Measurements from ENCODE around the gene GPRC5B.

The GPRC5B gene

DNA sequence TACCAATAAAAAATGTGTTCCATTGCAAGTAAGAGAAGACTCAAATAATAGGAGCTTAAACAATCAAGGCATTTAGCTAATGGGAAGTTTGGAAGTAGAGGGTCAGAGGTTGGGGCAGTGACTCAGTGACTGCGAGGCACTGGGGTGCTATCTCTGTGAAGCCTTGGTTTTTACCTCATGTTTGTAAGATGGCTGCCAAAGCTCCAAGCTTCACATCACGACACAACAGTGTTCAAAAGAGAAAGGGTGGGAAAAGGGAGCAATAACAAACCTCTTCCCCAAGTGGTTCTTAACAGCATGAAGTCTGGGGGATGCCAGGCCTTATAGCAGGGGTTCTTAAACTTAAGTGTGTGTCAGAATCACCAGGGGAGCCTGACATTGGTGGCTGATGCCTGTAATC lies 26.6 kb upstream of the GPRC5B start:
- Mint-ChIP-seq H3K27me3 (peaks cover 24% of the 10 kb centered on the region), H3K36me3 (ENCODE audit: low read depth) (no peaks in the 10 kb centered on the region), H3K4me3 (no peak overlapping the region), H3K4me1 (ENCODE audit: low read depth) (peaks cover 10% of the 10 kb centered on the region), H3K9me3 (no peaks in the 10 kb centered on the region), H3K27ac (no peak overlapping the region)
- intact Hi-C loops (cut with micrococcal nuclease): no loop called here

DNA sequence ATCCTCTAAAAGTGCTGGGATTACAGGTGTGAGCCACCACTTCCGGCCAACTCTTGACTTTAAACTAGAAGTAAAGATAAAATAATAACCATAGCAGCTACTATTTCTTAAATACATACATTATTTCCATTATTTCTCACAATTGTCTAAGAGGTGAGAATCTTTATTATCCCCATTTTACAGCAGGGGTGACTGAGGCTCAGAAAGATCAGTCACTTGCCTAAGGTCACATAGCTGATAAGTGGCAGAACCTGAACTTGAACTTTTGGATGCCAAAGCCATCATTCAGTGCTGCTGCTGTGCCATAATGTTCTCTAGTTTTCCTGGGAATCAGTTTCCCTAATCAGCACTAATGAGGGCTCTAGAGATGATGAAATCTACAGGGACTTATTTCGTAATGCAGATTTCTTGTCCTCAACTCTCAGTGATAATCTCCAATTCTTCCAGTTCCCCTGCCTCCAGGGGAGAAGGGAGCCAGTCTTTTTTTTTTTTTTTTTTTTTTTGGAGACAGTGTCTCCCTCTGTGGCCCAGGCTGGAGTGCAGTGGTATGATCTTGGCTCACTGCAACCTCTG lies 25.2 kb upstream of the GPRC5B start:
- no peaks in the 10 kb centered on the region for H3K36me3 Mint-ChIP-seq (ENCODE audit: low read depth)
- H3K27me3 Mint-ChIP-seq: peaks cover 24% of the 10 kb centered on the region
- H3K4me3 Mint-ChIP-seq: no peak overlapping the region
- peaks cover 10% of the 10 kb centered on the region for H3K4me1 Mint-ChIP-seq (ENCODE audit: low read depth)
- H3K27ac Mint-ChIP-seq: no peak overlapping the region
- intact Hi-C loops (cut with micrococcal nuclease): loop anchor here (2.0 kb wide), 1 partner anchor 391 kb away; no protein-coding TSS in a partner anchor
- no peaks in the 10 kb centered on the region for H3K9me3 Mint-ChIP-seq

DNA sequence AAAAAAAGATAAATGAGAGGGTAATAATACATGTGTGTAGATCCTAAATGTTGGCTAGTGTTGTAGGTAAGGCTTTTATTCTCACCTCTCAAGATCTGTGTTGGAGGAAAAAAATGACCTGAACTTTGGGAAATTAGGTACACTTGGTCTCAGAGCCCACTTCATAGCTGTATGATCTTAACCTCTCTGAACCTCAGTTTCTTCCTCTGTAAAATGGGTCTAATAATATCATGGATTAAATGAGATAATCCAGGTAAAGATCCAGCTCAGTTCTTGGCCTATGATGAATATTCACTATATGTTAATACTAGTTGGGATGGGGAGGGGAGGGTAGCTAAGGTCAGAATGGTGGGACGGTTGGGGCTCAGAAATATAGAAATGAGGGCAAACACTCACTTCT lies 24.3 kb upstream of the GPRC5B start:
- H3K9me3 Mint-ChIP-seq: no peaks in the 10 kb centered on the region
- H3K4me3 Mint-ChIP-seq: no peak overlapping the region
- H3K27me3 Mint-ChIP-seq: peaks cover 23% of the 10 kb centered on the region
- peaks cover 10% of the 10 kb centered on the region for H3K4me1 Mint-ChIP-seq (ENCODE audit: low read depth)
- intact Hi-C loops (cut with micrococcal nuclease): loop anchor here (2.0 kb wide), 1 partner anchor 392 kb away; no protein-coding TSS in a partner anchor
- no peaks in the 10 kb centered on the region for H3K36me3 Mint-ChIP-seq (ENCODE audit: low read depth)
- no peak overlapping the region for H3K27ac Mint-ChIP-seq

DNA sequence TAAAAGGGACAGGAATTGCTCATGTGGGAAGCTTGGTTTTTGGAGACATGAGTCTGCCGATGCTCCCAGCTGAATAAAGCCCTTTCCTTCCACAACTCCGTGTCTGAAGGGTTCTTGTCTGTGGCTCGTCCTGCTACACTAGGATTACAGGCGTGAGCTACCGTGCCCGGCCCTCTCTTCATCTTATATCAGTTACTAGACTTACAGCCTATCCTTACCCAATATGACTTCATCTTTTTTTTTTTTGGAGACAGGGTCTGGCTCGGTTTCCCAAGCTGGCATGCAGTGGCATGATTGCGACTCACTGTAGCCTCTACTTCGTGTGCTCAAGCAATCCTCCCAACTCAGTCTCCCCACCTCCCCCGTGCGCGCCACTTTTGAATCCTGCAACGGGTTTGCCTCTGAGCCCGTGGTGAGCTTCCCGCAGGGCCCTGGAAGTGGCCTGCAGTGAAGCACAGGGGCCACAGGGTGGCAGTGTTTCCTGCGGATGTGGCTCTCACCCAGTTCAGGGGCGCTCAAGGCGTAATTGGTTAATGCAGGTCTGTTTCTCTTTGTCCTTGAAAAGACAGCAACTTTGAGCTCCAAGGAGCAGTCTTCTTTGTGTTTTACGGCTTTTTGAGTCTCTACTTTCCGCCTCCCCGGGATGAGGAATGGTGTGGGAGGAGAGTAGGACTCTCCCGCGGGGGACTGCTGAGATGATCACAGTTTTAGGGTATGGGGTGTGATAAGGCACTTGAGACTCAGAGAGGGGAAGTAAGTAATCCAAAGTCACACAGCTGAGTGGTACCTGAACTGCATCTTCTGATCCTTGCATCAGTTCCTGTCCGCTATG lies 22.7 kb upstream of the GPRC5B start:
- peaks cover 23% of the 10 kb centered on the region for H3K27me3 Mint-ChIP-seq
- H3K36me3 Mint-ChIP-seq (ENCODE audit: low read depth): no peaks in the 10 kb centered on the region
- no peak overlapping the region for H3K4me3 Mint-ChIP-seq
- no peaks in the 10 kb centered on the region for H3K9me3 Mint-ChIP-seq
- peaks cover 5% of the 10 kb centered on the region for H3K4me1 Mint-ChIP-seq (ENCODE audit: low read depth)
- H3K27ac Mint-ChIP-seq: no peak overlapping the region
- intact Hi-C loops (cut with micrococcal nuclease): loop anchor here (1.0 kb wide), 1 partner anchor 476 kb away; no protein-coding TSS in a partner anchor

DNA sequence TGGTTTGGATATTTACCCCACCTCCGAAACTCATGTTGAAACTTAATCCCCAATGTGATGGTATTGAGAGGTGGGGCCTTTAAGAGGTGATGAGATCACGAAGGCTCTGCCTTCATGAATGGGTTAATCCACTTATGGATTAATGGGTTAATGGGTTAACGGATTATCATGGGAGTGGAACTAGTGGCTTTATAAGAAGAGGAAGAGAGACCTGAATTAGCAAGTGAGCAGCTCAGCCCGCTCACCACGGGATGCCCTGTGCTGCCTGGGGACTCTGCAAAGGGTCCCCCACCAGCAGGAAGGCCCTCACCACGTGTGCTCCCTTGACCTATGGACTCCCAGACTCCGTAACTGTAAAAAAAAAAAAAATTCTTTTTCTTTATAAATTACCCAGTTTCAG lies 16.5 kb upstream of the GPRC5B start:
- H3K27me3 Mint-ChIP-seq: peaks cover 12% of the 10 kb centered on the region
- no peaks in the 10 kb centered on the region for H3K9me3 Mint-ChIP-seq
- no peak overlapping the region for H3K27ac Mint-ChIP-seq
- H3K36me3 Mint-ChIP-seq (ENCODE audit: low read depth): no peaks in the 10 kb centered on the region
- H3K4me1 Mint-ChIP-seq (ENCODE audit: low read depth): peaks cover 5% of the 10 kb centered on the region
- intact Hi-C loops (cut with micrococcal nuclease): no loop called here
- no peak overlapping the region for H3K4me3 Mint-ChIP-seq

DNA sequence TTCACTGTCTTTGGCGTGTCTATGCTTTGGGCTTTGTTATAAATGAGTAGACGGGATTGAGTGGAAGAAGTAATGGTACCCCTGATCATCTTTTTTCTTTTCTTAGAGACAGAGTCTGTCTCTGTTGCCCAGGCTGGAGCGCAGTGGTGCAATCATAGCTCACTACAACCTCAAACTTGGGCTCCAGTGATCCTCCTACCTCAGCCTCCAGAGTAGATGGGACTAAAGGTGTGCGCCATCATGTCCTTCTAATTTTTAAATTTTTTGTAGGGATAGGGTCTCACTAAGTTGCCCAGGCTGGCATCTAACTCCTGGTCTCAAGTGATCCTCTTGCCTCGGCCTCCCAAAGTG lies 14.9 kb upstream of the GPRC5B start:
- H3K4me1 Mint-ChIP-seq (ENCODE audit: low read depth): peaks cover 5% of the 10 kb centered on the region
- H3K4me3 Mint-ChIP-seq: no peak overlapping the region
- no peak overlapping the region for H3K27ac Mint-ChIP-seq
- peaks cover 12% of the 10 kb centered on the region for H3K27me3 Mint-ChIP-seq
- intact Hi-C loops (cut with micrococcal nuclease): no loop called here
- H3K9me3 Mint-ChIP-seq: no peaks in the 10 kb centered on the region
- H3K36me3 Mint-ChIP-seq (ENCODE audit: low read depth): no peaks in the 10 kb centered on the region

DNA sequence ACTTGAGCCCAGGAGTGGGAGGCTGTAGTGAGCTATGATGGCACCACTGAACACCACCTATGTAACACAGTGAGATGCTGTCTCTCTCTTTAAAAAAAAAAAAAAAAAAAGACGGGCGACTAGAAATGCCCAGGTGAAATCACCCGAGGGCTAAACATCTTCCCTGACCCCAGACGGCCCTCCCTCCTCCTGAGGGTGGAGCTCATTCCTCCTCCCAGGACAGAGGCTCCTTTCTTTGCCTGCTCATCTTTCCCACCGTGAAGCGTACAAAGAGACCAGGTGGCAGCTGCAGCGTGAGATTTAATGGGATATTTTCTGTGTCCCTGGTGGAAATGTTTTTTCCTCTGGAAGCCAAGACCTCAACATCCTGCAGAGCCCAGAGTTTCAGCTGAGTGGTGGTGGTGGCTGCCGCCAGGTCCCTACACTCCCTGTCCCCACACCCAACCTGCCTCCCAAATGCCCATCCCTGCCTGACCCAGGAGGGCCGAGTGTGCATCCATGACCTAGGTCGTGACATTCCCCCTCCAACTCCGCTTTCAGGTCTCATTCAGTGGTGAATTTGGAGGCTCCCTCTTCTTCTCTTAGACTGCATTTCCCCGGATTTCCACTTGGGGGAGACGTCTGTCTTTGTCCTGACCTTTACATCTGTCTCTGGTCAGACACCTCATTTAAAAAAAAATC lies 14.4 kb upstream of the GPRC5B start:
- intact Hi-C loops (cut with micrococcal nuclease): no loop called here
- H3K4me3 Mint-ChIP-seq: no peak overlapping the region
- H3K4me1 Mint-ChIP-seq (ENCODE audit: low read depth): peaks cover 5% of the 10 kb centered on the region
- no peaks in the 10 kb centered on the region for H3K36me3 Mint-ChIP-seq (ENCODE audit: low read depth)
- no peak overlapping the region for H3K27ac Mint-ChIP-seq
- H3K9me3 Mint-ChIP-seq: no peaks in the 10 kb centered on the region
- H3K27me3 Mint-ChIP-seq: peaks cover 12% of the 10 kb centered on the region

DNA sequence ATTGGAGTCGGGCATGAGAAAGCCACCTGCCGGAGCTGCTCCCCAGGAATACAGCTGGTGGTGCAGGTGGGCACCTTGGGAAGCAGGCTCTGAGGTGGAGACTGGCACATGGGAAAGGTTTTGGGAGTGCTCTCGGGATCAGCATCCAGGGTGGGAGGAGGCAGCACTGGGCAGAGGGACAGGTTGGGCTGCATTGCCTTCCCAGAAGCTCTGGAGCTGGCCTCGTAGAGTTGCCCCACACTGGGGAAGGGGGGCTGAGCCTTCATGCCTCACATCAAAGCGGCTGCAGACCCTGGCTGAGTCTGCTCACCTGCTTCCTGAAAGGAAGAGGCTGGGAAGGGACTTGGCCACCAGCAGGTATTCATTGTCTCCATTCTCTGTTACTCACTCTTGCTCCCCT lies 13.5 kb upstream of the GPRC5B start:
- no peak overlapping the region for H3K27ac Mint-ChIP-seq
- no peaks in the 10 kb centered on the region for H3K9me3 Mint-ChIP-seq
- peaks cover 5% of the 10 kb centered on the region for H3K4me1 Mint-ChIP-seq (ENCODE audit: low read depth)
- intact Hi-C loops (cut with micrococcal nuclease): no loop called here
- peaks cover 12% of the 10 kb centered on the region for H3K27me3 Mint-ChIP-seq
- H3K4me3 Mint-ChIP-seq: no peak overlapping the region
- H3K36me3 Mint-ChIP-seq (ENCODE audit: low read depth): no peaks in the 10 kb centered on the region

DNA sequence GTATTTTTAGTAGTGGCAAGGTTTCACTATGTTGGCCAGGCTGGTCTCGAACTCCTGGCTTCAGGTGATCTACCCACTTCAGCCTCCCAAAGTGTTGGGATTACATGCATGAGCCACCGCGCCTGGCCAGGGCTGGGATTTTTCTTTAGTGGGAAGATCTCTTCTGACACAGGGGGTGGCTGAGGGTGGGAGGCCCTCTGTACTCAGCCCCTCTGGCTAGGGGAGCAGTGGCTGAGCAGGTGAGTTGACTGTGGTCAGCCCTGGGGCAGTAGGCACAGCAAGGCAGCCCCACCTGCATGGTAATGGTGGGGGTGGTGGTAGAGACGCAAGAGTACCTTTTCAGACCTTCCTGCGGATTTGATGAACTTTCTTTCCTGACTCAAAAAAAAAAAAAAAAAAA lies 12.3 kb upstream of the GPRC5B start:
- intact Hi-C loops (cut with micrococcal nuclease): no loop called here

DNA sequence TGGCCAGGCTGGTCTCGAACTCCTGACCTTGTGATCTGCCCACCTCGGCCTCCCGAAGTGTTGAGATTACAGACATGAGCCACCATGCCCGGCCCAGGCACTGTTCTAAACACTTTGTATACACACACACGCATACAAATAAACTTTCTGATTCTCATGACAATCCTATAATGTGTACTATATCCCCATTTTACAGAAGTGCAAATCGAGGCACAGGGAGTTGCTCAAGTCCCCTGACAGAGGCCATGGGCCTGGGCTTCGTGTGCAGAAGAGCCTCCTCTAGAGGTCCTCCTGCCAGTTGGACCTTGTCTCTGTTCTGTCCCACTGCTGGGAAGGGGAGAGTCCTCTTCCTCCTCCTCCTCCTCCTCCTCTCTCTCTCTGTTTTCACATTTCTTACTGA lies 9.9 kb upstream of the GPRC5B start:
- intact Hi-C loops (cut with micrococcal nuclease): no loop called here
- H3K27me3 Mint-ChIP-seq: peaks cover 12% of the 10 kb centered on the region
- no peaks in the 10 kb centered on the region for H3K9me3 Mint-ChIP-seq
- no peak overlapping the region for H3K4me3 Mint-ChIP-seq
- H3K4me1 Mint-ChIP-seq (ENCODE audit: low read depth): peaks cover 5% of the 10 kb centered on the region
- H3K27ac Mint-ChIP-seq: no peak overlapping the region
- no peaks in the 10 kb centered on the region for H3K36me3 Mint-ChIP-seq (ENCODE audit: low read depth)

More for the DNA sequence above, 12.3 kb upstream of the GPRC5B start:
- Mint-ChIP-seq H3K27me3 (peaks cover 12% of the 10 kb centered on the region), H3K4me1 (ENCODE audit: low read depth) (peaks cover 5% of the 10 kb centered on the region), H3K9me3 (no peaks in the 10 kb centered on the region), H3K27ac (no peak overlapping the region), H3K4me3 (no peak overlapping the region), H3K36me3 (ENCODE audit: low read depth) (no peaks in the 10 kb centered on the region)

DNA sequence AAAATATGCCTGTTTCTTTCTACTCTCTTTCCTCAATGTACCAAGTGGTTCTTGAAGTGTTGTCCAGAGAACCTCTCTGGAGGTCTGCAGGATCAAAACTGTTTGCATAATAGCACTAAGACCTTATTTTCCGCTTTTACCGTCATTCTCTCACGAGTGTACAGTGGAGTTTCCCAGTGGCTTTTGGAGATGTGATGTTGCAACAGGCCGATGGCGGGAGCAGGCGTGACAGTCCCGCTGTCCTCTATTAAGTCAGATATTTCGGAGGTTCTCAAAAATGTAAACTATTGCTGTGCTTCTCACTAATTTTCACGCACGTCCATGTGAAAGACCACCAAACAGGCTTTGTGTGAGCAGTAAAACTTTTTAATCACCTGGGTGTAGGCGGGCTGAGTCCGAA lies 8.3 kb upstream of the GPRC5B start:
- intact Hi-C loops (cut with micrococcal nuclease): no loop called here
- peaks cover under 1% of the 10 kb centered on the region for H3K27me3 Mint-ChIP-seq
- H3K4me1 Mint-ChIP-seq (ENCODE audit: low read depth): no peaks in the 10 kb centered on the region
- no peaks in the 10 kb centered on the region for H3K9me3 Mint-ChIP-seq
- no peak overlapping the region for H3K4me3 Mint-ChIP-seq
- no peaks in the 10 kb centered on the region for H3K36me3 Mint-ChIP-seq (ENCODE audit: low read depth)
- no peak overlapping the region for H3K27ac Mint-ChIP-seq

DNA sequence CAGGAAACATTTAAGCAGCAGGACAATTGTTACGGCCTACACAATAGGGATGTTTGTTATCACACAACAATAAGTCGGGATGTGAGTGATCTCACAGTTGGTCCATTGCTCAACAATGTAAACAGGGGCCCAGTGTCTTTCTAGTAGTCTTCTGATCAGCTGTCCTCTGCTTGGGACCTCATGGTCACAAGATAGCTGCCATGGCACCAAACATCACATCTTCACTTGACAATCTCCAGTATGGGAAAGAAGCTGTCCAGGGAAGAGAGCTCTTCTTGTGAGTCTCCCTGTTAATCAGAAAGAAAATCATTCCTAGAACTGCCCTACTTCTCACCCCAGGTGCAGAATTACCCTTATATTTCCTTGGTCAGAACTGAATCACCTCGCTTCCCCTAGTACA lies 6.3 kb upstream of the GPRC5B start:
- peaks cover 3% of the 10 kb centered on the region for H3K4me1 Mint-ChIP-seq (ENCODE audit: low read depth)
- no peaks in the 10 kb centered on the region for H3K36me3 Mint-ChIP-seq (ENCODE audit: low read depth)
- intact Hi-C loops (cut with micrococcal nuclease): no loop called here
- peaks cover 4% of the 10 kb centered on the region for H3K27me3 Mint-ChIP-seq
- no peaks in the 10 kb centered on the region for H3K9me3 Mint-ChIP-seq
- H3K27ac Mint-ChIP-seq: no peak overlapping the region
- no peak overlapping the region for H3K4me3 Mint-ChIP-seq

DNA sequence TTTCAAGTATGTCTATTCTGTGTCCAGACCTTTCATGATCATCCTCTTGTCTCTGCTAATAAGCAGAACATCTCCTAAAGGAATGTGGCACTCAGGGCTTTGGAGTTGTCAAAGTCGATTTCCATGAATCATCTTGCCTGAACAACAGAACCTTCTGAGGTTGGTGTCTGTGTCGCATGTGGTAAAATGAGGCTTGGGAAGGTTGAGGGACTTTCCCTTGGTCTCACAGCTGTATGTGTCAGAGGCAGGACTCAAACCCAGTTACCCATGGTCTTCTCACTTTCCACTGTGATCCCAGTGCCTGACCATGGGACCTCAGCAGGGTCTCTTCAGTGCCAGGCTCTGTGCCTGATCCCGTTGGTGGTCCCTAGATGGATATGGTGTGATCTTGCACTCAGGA lies 4.2 kb upstream of the GPRC5B start:
- intact Hi-C loops (cut with micrococcal nuclease): loop anchor here (10.0 kb wide), 1 partner anchor 194 kb away; no protein-coding TSS in a partner anchor
- H3K27me3 Mint-ChIP-seq: peaks cover 23% of the 10 kb centered on the region
- H3K4me1 Mint-ChIP-seq (ENCODE audit: low read depth): peaks cover 22% of the 10 kb centered on the region
- H3K36me3 Mint-ChIP-seq (ENCODE audit: low read depth): no peaks in the 10 kb centered on the region
- H3K9me3 Mint-ChIP-seq: no peaks in the 10 kb centered on the region
- H3K27ac Mint-ChIP-seq: no peak overlapping the region
- no peak overlapping the region for H3K4me3 Mint-ChIP-seq
